GM12873 (cell line): ENCODE data around the gene STK16.
A peak's percentile ranks its signal among the peaks of the same experiment; 100 is the strongest.

Experiments used
- TF ChIP-seq, protein P1 (sequence below): IDR thresholded peaks from 2 replicates; pipeline ENCODE4 v1.5.1; 2012; ENCODE audit warnings: low read depth, mild to moderate bottlenecking, moderate library complexity, low read length, control low read depth; ENCODE audit not compliant: insufficient read depth; ENCODE audit errors: missing control alignments

The STK16 gene

DNA sequence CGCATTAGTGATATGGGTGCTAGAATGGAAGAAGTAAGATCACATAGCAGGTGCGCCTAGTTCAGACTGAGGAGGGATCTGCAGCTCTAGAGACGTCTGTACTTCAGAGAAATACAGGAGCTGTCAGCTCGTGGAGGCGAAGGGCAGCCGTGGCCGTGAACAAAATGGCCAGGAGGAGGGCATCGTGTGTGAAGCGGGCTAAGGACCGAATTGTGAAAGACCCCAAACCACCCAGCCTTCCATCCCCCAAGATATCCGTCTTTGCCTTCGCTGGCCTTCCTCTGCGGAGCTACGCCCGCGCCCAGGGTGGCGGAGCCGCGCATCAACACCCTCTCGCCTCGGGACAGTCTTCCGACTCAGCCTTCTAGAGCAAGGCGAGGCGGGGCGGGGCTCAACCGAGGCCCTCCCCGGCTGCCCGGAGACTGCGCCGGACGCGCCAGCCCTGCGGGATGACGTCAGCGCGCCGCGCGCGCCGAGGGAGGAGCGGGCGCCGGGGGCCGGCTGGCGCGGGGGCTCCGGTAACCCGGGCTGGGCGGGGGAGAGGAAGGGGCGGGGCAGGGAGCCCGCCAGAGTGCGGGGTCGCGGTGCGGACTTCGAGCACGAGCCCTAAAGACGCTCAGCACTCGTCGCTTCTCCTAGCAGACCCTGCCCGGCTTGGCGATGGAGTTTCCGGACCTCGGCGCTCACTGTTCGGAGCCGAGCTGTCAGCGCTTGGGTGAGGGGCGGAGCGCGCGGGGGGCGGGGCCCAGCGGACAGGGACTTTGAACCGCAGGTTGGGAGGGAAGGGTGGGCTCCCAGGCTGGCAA lies 38.7 kb upstream of the STK16 start, which contains the start of gene ZFAND2B:
ZFAND2B (plus strand) TSS at position 455 of the 806 bp plus-strand sequence; CDS start at position 661, 206 bp downstream.
- TF ChIP-seq, protein P1, sequence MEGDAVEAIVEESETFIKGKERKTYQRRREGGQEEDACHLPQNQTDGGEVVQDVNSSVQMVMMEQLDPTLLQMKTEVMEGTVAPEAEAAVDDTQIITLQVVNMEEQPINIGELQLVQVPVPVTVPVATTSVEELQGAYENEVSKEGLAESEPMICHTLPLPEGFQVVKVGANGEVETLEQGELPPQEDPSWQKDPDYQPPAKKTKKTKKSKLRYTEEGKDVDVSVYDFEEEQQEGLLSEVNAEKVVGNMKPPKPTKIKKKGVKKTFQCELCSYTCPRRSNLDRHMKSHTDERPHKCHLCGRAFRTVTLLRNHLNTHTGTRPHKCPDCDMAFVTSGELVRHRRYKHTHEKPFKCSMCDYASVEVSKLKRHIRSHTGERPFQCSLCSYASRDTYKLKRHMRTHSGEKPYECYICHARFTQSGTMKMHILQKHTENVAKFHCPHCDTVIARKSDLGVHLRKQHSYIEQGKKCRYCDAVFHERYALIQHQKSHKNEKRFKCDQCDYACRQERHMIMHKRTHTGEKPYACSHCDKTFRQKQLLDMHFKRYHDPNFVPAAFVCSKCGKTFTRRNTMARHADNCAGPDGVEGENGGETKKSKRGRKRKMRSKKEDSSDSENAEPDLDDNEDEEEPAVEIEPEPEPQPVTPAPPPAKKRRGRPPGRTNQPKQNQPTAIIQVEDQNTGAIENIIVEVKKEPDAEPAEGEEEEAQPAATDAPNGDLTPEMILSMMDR: peak; percentile 12

DNA sequence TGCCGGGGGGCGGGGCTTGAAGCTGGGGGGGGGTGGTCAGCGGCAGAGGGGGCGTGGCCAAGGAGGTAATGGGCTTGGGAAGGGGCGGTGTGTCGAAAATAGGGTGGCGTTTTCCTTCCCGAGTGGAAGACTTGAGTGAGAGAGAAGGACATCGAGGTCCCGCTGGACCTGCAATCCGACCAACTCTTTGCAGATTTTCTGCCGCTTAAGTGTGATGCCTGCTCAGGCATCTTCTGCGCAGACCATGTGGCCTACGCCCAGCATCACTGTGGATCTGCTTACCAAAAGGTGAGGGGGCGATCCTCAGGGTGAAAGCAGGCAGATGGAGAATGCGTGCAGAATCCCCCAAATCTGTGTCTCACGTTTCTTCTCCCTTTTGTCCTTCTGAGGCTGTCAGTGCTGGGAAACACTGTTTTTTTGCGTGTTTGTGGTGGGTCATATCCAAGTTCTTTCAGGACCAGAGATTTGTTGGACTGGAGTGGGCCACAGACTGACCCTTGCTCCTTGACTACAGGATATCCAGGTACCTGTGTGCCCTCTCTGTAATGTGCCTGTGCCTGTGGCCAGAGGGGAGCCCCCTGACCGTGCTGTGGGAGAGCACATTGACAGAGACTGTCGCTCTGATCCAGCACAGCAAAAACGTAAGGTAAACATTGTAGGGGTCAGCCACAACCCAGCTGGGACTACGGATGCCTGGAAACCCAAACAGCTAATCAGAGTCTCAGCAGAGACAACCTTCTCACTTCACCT lies 38.0 kb upstream of the STK16 start:
- TF ChIP-seq, protein P1: no peak

DNA sequence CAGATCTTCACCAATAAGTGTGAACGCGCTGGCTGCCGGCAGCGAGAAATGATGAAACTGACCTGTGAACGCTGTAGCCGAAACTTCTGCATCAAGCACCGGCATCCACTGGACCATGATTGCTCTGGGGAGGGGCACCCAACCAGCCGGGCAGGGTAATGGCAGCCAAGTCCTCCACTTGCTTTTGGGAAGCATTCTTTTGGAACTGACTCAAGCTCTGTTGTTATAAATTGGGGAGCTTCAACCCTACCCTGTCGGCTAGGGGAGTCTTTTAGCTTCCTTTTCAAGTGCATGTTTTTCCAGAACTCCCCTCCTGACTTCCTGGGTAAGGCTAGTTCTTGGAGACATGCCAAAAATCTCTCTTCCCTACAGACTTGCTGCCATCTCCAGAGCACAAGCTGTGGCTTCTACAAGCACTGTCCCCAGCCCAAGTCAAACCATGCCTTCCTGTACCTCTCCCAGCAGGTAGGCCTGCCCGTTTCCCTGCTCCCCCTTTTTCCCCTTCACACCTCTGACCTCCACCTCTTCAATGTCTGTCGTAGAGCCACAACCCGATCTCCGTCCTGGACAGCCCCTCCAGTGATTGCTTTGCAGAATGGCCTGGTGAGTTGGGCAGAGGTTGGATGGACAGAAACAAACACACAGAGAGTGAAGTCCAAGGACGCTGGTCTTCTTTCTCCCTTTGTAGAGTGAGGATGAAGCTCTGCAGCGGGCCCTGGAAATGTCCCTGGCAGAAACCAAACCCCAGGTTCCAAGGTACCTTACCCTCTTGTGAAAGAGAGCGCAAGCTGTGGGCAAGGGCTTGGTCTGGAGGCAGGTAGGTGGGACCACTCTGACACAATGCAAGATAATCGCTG lies 37.2 kb upstream of the STK16 start:
- TF ChIP-seq, protein P1: no peak

DNA sequence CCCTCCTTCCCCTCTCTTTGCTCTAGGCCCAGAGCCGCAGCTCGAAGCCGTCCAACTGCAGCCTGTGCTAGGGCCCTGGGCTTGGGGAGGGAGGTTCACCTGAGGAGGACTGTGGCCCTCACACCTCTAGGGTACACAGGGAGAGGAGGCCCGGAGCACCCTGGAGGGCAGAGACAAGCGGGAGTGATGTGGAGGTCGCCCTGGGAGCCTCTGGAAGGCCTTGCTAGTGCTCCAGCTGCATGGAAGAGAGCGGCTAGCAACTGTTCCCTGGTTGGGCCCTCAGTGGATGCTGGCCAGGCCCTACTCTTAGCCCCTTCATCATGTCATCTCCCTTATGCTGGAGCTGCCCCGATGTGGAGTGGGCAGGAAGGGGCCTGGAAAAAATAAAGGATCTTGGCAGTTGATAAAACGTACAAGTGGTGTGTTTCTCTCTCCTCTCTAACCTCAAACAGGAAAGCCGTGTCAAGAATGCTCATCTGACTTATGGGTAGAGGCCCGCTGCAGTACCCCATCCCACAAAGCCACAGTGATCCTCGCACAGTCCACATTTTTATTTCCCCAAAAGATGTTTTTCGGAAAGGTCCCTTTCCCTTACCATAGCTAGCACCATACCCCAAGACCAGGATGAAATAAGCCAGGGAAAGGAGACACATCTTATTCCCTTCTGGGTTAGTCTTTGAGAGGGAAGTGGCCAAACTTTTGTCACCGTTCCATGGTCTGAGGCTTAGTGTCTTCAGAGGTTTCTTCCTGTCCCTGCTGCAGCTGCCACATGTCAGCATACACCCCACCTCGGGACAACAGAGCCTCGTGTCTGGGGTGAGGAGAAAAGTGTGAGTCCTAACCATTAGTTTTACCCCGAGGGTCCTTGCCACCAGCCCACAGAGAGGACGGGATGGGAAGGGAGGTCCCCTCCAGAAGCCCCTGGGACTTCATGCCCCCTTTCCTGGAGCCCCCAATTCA lies 35.8 kb upstream of the STK16 start:
- TF ChIP-seq, protein P1: no peak

DNA sequence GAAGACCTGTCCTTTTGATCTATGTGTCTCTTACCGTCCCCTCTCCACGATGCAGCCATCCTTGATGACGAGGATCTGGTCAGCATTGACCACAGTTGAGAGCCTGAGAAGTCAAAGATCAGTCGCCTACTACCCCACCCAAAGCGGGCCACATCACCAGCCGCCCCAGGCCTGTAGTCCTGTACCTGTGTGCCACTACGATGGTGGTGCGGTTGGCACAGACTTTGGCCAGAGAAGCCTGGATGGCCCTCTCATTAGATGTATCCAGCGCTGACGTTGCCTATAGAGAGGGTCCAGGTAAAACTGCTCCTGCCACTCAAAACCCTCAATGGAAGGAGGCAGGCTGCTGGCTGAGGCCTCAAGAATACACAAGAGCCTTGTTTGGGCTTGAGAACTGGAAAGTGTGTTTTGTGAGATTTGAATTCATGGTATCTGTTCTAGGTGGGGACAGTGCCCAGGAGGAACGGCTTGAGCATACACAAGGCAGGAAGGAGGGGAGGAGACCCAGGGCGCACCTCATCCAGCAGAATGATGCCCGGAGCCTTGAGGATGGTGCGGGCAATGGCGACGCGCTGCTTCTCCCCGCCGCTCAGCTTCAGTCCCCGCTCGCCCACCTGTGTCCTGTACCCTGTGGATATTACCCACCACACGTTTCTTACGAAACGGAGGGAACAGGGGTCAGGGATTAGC lies 34.9 kb upstream of the STK16 start:
- TF ChIP-seq, protein P1: no peak

DNA sequence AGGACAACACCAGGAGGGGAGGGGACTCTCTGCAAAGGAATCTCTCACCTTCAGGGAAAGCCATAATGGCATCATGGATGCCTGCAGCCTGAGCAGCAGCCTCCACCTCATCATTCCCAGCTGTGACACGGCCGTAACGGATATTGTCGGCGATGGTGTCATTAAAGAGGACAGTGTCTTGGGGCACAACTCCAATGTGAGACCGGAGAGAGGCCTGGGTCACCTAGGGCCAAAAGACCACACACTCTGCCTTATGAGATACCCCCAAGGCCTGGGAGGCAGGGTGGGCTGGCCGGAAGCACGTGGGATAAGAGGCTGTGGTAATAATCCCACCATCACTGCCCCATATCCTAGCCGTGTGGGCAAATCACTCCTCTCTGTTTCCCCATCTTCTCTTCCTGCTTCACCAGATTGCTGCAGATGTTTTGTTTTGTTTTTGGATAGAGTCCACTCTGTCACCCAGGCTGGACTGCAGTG lies 34.4 kb upstream of the STK16 start:
- TF ChIP-seq, protein P1: no peak
